Endothelial cell of umbilical vein (primary cell): ENCODE data around the gene DRC1.

Experiments used
- EZH2 ChIP-seq: IDR thresholded peaks from 2 replicates; pipeline ENCODE4 v1.6.1; 2012; ENCODE audit warnings: borderline replicate concordance, low read depth, mild to moderate bottlenecking, moderate library complexity, low read length, inconsistent platforms; ENCODE audit not compliant: severe bottlenecking
- GATA2 ChIP-seq: IDR thresholded peaks from 2 replicates; pipeline ENCODE4 v1.7.0; 2011; ENCODE audit warnings: low read depth, mild to moderate bottlenecking, moderate library complexity, mixed read lengths, low read length; ENCODE audit not compliant: insufficient read length, insufficient read depth
- JUN ChIP-seq: IDR thresholded peaks from 2 replicates; pipeline ENCODE4 v1.6.1; 2011; ENCODE audit warnings: borderline replicate concordance, low read depth; ENCODE audit not compliant: insufficient read length, insufficient read depth
- MYC ChIP-seq: IDR thresholded peaks from one replicate; pipeline ENCODE4 v1.6.1; 2011; ENCODE audit warnings: mild to moderate bottlenecking, low read depth, low read length
- POLR2A ChIP-seq: IDR thresholded peaks from 2 replicates; pipeline ENCODE4 v1.6.1; 2012; ENCODE audit warnings: low read depth, mild to moderate bottlenecking, control low read depth, low read length
- POLR2AphosphoS5 ChIP-seq: IDR thresholded peaks from 2 replicates; pipeline ENCODE4 v1.6.1; 2012; ENCODE audit warnings: low read depth, mild to moderate bottlenecking, control low read depth, low read length, moderate library complexity; ENCODE audit not compliant: insufficient read depth
- TF ChIP-seq, protein P1 (sequence below), 2 donors: IDR thresholded peaks; 1 replicate in 1 of 2; 2 replicates in 1 of 2; pipeline ENCODE4 v1.5.1; 2011; ENCODE audit warnings: low read length in 2 of 2, mild to moderate bottlenecking in 2 of 2, moderate library complexity in 2 of 2, control low read depth in 1 of 2, inconsistent platforms in 1 of 2, low read depth in 1 of 2; ENCODE audit not compliant: insufficient read depth in 1 of 2; ENCODE audit errors: extremely low read depth in 1 of 2
- TF ChIP-seq, protein P2 (sequence below): IDR thresholded peaks from 2 replicates; pipeline ENCODE4 v1.6.1; 2011; ENCODE audit not compliant: insufficient read depth, insufficient read length

- TF ChIP-seq POLR2A (no peak), POLR2AphosphoS5 (no peak), EZH2 (no peak), MYC (no peak), GATA2 (no peak), JUN (no peak)
- TF ChIP-seq, protein P1, sequence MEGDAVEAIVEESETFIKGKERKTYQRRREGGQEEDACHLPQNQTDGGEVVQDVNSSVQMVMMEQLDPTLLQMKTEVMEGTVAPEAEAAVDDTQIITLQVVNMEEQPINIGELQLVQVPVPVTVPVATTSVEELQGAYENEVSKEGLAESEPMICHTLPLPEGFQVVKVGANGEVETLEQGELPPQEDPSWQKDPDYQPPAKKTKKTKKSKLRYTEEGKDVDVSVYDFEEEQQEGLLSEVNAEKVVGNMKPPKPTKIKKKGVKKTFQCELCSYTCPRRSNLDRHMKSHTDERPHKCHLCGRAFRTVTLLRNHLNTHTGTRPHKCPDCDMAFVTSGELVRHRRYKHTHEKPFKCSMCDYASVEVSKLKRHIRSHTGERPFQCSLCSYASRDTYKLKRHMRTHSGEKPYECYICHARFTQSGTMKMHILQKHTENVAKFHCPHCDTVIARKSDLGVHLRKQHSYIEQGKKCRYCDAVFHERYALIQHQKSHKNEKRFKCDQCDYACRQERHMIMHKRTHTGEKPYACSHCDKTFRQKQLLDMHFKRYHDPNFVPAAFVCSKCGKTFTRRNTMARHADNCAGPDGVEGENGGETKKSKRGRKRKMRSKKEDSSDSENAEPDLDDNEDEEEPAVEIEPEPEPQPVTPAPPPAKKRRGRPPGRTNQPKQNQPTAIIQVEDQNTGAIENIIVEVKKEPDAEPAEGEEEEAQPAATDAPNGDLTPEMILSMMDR (IDR thresholded peaks at IDR 0.05; ENCODE audit: extremely low read depth in 1 of 2, insufficient read depth in 1 of 2, low read depth in 1 of 2, low read length in 2 of 2): no peak
- TF ChIP-seq, protein P2, sequence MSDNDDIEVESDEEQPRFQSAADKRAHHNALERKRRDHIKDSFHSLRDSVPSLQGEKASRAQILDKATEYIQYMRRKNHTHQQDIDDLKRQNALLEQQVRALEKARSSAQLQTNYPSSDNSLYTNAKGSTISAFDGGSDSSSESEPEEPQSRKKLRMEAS: no peak
Observed at GRCh38 chr2:26450031-26450635, 48.4 kb downstream of the DRC1 start.
